Activated naive CD4-positive, alpha-beta T cell treated with anti-CD3 and anti-CD28 coated beads, Interleukin-2, amount 50 U/mL, for 16 hours (primary cell): ENCODE results near the gene KATNA1.
"Not testable (repeated sequence)": the region's sequence is repeated elsewhere in the genome, so short reads cannot be mapped to it uniquely, and the experiment has no call there.

Experiments used
- DNase-seq: peaks from one replicate; pipeline ENCODE4 v3.0.0-alpha.2; 2020

The KATNA1 gene

DNA sequence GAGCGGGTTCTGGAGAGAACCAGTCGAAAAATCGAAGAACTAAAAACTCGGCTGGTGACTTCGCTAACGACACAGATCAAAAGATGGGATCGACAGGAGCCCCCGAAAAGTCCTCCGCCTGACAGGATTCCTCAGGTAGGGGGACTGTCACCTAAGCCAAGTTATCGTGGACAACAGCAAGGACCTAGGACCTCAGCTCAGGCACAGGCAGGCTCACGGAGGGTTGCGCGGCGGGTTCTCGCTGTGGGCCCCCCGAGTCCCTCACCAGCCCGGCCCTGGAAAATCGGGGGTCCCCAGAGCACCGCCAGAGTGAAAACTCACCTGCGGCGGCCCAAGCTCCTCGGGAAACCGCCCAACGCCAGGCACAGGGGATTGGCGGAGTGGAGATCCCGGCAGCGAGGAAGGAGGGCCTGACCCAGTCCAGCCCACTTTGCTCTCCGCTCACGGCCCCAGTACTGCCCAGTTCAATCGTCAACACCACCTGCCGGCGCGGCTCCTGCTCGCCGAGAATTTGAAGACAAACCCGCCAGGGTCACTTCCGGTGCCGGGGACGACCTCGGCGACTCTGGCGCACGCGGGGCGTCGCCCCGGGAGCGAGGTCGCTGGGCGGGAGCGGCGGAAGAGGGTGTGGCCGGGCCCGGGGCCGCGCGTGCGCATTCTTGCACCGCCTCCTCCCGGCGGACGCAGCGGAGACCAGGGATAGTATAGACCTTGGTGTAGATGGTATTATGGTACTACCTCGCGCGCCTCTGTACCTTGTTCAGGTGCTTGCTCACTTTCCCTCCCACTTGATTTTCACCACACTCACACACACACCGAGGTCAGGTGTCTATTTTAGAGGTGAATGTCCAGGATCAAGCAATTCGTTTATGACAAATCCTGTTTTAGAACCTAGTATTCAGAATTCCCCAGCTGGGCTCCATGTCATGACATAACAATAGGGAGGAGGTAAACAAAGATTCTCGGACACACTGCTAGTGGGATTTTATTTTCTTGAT is at the start of gene KATNA1:
KATNA1 (minus strand) TSS at position 567 of the 998 bp plus-strand sequence. CDS start 10,167 bp downstream, outside the sequence.
- DNase-seq = peak; percentile 85

DNA sequence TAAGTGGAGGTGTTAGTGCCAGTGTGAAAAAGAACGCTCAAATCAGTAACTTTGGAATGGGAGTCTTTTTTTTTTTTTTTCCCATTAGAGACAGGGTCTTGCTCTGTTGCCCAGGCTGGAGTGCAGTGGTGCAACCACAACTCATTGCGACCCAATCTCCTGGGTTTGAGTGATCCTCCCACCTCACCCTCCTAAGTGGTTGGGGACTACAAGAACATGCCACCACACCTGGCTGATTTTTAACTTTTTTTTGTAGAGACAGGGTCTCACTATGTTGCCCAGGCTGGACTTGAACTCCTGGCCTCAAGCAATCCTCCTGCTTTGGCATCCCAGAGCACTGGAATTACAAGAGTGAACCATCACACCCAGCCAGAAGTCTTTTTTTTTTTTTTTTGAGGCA is 49.7 kb upstream of the KATNA1 start:
- DNase-seq = no peak

DNA sequence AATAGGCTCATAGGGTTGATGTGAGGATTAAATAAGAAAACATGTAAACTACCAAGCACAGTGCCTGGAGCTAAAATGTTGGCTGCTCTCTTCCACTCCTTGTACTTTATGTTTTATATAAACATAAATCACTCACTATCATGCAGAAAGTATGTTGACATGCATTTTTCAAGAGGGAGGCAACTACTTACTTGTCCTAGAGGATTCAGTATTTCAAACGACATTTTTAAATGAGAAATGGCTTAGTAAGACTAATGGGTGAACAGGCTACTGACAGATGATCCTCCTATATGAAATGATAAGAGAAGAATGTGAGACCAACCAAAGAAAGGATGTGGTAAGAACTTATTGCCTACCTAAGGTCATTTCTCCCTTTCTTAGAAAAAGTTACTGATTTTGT is 48.4 kb upstream of the KATNA1 start:
- DNase-seq = no peak

DNA sequence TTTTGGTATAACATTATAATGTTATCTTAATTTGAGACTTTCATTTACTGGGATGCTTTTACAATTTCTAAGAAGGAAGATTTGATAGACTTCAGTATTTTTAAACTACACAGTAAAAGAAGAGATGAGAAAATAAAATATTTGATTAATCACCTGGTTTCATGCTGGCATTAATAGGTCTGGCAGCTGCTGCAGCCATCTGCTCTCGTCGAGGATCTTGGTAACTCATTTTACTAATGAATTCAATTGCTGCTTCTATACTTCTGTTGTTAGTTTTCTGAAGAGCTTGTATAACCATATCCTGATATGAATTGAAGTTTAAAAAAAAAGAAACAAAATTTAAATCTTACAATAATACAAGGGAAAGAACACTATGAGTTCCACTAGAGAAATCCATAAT is 46.4 kb upstream of the KATNA1 start:
- DNase-seq = no peak

DNA sequence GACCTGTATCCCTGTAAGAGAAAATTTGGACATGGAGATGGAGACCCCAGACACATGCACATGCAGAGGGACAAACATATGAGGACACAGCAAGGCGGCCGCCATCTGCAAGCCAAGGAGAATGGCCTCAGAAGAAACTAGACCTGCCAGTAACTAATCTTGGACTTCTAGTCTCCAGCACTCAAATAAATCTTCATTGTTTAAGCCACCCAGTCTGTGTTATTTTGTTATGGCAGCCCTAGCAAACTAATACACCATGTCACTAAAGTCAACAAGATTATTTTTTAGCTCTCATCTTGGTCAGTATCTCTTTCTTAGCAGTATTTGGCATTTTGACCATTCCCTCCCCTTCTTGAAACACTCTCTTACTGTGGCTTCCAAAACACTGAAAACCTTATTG is 42.7 kb upstream of the KATNA1 start:
- DNase-seq = no peak

DNA sequence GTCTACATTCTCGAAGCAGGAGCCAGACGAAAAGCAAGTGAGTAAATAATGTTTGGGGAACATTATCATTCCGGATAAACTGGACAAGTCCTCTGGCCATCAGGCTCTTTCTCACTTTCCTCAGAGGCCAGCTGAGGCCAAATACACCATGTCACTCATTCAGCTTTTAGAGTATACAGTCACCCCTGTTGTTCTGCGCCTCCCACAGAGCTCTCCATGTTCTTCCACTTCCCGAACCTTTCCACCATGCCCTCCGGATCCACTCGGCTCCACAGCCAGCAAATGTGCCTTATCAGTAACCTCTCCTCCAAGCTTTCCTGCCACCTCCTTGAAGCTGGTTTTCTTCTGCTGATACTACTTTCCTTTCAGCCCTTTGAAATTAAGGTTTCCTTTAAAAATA is 37.7 kb upstream of the KATNA1 start:
- no peak for DNase-seq

DNA sequence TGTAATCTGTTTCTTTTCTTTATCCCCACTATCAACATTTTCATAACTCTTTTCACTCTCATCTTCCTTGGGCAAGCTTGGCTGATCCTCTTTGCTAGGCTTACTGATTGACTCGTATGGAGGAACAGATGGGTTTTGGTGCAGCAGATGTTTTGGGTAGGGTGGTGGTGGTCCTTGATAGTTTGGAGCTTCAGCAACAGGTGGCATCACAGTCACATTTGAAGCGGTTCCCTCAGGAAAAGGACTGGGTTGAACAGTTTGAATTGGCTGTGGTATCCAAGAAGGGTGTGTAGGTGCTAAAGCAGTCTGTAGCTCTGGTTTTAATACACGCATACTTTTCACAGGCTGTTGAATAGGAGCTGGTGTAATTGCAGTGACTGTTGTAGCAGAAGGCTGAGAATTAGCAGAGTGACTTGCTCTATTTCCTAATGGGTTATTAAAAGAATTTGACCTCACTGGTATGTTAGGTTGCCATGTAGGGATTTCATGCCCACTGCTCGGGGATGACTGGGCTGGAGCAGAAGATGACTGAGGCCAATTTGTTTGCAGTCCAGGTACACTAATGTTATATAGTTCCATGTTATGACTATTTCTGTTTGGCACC is 34.8 kb upstream of the KATNA1 start:
- DNase-seq = no peak

DNA sequence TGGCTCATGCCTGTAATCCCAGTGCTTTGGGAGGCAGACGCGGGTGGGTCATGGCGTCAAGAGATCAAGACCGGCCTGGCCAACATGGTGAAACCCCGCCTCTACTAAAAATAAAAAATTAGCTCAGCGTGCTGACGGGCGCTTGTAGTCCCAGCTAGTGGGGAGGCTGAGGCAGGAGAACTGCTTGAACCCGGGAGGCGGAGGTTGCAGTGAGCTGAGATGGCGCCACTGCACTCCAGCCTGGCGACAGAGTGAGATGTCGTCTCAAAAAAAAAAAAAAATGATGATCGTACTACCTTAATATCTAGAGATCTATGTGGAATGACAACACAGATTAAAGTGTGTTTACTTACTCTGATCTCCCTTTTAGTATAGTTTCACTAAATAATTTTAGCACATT is 33.3 kb upstream of the KATNA1 start:
- DNase-seq = not testable (repeated sequence)

DNA sequence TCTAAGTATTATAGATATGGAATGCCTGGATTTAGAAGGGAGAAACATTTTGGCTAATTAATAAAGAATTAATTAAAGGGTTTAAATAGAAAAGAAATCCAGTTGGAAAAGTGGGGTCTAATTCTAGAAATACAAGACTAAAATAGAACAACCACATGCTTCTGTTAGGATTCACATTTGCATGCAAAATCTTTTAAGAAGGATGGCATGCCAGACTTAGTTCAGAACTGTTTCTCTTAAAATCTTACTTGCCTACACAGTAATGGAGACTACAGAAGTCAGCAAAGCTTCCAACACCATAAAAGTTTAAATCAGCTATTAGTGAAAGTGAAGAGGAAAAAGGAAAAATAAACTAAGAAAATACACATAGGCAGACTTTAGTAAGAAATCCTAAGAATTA is 32.7 kb upstream of the KATNA1 start:
- DNase-seq = no peak

DNA sequence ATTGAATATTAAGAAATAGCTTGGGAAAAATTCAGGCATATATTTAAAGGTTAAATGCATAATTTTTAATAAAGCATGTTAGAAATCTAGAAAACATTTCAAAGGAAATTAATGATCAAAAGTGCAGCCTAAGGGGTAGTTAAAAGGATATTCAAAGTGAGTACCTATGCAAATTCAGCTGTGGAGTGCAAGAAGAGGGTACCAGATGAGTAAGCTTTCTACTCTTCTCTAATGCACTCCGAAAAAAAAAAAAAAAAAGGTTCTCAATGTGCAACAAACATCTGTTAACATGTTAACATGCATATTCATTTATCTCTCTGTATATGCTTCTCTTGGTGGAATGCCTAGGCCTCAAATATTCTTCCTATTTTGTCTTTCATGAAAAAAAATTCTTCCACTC is 32.0 kb upstream of the KATNA1 start:
- no peak for DNase-seq

DNA sequence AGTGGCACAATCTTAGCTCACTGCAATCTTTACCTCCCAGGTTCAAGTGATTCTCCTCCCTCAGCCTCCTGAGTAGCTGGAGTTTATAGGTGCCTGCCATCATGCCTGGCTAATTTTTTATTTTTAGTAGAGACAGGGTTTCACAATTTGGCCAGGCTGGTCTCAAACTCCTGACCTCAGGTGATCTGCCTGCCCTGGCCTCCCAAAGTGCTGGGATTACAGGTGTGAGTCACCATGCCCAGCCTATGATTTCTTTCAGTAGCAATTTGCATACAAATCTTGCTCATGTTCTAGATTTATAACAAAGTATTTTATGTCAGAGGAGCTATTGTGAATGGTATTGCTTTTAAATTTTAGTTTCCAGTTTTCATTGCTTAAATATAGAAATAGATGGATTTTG is 23.8 kb upstream of the KATNA1 start:
- not testable (repeated sequence) for DNase-seq

DNA sequence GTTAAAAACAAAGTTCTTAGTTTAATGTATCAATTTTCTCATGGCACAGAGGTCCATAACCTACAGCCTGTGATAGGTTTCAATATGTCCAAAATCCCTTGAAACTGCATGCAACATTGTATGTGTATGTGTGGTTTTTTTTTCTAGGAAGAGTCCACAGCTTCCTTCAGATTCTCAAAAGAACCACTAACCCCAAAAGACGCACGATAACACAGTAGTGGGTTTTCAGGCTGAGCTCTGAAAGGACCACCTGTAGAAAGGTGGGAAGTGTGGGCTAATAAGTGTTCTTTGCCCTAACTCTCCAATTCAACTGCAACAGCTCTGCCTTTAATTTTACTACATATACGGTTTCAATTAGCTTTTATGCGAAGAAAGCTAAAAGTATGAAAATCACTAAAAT is 11.5 kb upstream of the KATNA1 start:
- DNase-seq = no peak

DNA sequence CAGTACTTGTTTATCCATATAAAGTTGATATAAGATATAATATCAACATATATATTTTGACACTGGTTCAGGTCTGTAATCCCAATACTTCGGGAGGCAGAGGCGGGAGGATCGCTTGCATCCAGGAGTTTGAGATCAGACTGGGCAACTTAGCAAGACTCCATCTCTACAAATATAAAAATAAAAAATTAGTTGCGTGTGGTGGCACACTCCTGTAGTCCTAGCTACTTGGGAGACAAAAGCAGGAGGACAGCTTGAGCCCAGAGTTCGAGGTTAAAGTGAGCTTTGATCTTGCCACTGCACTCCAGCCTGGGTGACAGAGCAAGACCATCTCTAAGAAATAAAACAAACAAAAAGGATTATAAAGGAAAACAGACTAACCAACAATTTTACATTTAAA is 8.9 kb upstream of the KATNA1 start:
- no peak for DNase-seq

DNA sequence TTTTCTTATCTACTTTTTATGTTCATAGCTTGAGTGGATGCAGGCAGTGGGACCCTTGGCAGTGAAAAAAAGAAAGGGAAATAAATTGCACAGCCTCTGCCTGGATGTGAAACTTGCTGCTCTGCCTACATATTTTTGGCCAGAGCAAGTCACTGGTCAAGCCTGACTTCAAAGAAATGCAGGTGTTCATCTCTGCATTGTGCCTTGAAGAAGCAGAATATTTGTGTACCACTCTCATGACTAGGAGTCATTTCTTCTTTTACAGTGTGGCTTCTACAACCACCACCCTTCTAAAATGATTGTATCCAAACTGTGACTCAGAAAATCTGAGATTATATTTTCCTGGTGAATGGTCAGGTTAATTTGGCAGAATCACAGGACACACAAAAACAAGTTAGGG is 2.5 kb upstream of the KATNA1 start:
- no peak for DNase-seq

DNA sequence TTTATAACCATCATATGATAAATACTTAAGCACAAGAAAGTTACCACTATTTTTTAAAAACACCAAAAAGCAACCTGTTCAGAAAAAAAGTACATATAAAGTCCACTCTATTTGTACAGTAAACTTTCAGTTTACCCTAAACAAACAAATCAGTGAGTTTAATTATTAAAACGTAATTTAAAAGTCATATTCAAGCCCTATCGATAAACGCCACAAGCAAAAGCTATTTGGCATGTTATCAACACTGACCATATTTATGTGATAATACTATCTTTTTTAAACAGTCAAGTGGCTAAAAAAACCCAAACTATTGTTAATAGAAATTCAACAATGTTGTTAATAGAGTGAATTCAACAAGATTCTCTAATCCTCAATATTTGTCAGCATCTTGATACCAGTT is 1.9 kb downstream of the KATNA1 start:
- DNase-seq = no peak

DNA sequence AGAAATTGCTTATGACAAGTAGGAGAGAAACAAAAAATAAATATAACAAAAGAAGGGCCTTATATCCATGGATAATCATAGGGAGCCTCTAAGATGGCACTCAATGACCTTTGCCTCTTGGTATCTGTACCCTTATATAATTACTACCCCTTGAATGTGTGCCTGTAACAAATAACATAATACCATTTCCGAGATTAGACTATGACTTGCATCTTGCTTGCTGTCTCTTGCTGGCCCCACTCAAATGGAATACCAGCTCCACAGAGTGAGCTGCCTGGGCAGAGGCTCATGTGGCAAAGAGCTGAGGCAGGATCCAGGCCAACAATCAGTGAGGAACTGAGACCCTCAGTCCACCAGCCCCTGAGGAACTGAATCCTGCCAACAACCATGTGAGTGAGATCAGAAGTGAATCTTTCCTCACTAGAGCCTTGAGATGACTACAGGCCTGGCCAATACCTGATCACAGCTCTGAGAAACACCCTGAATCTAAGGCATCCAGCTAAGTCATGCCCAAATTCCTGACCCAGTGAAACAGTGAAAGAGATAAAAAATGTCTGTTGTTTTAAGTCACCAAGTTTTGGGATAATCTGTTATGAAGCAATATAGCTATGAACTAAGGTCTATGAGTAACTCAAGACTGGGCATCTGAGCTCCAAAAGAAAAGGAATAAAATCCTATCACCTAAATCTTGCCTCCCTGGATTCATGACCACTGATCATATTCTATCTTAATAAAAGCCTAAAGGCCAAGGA is 5.5 kb downstream of the KATNA1 start:
- no peak for DNase-seq

DNA sequence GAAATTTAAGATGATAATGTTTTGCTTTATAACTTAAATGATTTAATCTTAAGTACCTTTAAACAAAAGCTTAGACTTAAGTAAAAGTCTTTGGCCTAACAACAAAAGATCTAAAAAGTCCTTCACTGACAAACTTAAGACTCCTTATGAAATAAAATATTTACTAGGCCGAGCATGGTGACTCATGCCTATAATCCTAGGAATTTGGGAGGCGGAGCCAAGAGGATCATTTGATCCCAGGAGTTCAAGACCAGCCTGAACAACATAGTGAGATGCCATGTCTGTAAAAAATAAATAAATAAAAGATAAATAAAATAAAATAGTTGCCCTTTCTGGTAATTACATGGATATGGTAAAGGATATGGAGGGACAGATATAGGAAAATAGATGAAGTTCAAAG is 12.4 kb downstream of the KATNA1 start:
- DNase-seq = no peak

DNA sequence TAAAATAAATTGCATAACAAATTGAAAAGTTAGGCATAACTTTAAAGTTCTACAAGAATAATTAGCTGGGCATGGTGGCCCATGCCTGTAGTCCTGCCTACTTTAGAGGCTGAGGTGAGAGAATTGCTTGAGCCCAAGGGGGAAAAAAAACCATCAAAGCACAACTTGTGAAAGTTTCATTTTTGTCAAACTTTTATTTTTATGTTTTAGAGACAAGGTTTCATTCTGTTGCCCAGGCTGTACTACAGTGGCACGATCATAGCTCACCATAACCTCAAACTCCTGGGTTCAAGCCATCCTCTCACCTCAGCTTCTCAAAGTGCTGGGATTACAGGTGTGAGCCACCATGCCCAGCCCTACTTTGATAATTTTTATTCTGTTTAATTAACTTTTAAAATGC is 14.2 kb downstream of the KATNA1 start:
- no peak for DNase-seq

DNA sequence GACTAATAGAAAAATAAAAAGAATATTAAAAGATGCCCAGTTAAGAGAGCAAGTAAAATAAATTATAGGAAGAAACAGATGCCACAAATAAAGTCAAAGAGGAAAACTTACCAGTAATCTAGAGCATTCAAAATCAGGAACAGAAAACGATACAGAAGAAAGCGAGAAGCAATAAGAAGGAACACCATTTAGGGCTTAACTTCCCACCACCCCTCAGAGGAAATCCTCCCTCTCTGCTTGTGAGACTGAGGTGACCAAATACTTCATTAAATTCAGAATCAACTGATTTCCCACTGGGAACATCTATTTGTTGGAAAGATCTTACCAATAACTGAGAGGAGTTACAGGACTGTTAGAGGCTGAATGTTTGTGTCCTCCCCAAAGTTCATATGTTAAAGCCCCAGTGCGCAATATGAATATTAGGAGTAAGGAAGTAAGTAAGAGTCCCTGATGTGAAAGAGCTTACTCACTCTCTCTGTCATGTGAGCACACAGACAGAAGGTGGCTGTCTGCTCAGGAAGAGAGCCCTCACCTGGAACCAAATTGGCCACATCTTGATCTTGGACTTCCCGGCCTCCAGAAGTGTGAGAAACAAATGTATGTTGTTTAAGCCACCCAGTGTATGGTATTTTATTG is 19.5 kb downstream of the KATNA1 start:
- DNase-seq = no peak

DNA sequence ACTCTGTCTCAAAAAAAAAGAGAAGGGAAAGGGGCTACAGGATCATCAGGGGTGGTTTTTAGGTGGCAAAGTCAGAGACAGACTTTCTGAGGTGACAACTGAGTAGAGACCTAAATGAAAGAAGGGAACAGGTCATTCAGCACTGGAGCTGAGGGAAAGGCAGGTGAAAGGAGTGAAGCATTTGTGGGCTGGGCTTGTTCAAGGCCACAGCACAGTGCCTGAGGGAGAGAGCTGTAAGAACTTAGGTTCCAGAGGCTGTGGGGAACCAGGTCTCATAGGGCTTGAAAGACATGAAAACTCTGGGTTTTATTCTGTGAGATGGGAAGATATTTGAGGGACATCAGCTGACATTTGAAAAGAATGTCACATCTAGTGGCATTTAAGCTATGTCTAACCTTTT is 20.8 kb downstream of the KATNA1 start:
- no peak for DNase-seq

DNA sequence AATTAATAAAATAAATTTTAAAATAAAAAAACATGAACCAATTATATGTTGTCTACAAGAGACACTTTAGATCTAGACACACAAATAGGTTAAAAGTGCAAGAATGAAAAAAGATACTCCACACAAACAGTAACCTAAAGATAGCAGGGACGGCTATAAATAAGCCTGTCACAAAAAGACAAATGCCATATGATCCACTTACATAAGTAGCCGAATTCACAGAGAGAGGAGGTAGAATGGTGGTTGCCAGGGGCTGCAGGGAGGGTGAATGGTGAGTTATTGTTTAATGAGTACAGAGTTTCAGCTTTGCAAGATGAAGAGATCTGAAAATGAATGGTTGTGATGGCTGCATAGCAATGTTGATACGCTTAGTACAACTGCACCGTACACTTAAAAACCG is 32.7 kb downstream of the KATNA1 start:
- no peak for DNase-seq

DNA sequence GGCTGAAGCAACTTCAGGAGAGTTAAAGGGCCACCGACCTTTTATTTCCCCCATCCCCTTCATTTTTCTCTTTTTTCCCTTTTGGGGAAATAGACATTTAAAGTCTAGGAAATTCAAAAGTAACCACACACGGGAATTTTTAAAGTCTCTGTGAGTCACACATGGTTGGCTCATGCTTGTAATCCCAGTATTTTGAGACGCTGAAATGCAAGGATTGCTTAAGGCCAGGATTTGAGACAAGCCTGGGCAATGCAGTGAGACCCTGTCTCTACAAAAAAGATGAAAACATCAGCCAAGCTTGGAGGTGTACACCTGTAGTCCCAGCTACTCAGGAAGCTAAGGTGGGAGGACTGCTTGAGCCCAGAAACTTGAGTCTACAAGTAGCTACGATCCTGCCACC is 34.2 kb downstream of the KATNA1 start:
- no peak for DNase-seq

DNA sequence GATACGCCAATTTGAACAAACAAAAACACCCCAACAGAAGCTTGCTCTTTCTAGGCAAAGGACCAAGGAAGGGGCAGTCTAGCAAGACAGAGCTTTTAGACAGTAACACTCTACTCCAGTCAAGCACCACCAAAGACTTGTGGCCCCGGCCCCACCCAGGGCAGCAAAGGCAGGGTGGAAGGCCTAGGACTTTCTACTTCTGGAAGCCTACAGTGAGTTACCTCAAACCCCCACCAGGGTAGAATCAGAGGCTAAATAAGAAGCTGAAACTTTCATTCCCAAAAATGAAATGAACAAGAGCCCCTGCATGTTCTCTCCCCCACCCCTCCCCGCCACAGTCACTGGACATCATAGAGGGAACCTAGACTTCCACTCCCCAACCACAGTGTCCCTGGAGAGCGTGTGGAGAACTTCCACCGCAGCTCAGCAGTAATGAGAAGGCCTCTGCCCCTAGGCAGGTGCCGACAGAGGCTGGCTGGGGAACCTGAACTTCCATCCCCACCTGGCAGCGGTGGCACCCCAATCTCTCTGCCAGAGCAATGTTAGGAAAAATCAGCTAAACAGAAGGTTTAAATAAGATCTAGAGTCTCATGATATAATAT is 40.0 kb downstream of the KATNA1 start:
- no peak for DNase-seq
